ENCODE results near the gene MYO3A.

MYO3A gene

GRCh38 chr10:26243351-26243720 is 309.3 kb downstream of the MYO3A start:
- CTCF ChIA-PET, result no interaction called here
- TF ChIP-seq NFRKB (IDR thresholded peaks at IDR 0.05) (no peak), ARNT (IDR thresholded peaks at IDR 0.05) (no peak), FOXA1 (IDR thresholded peaks at IDR 0.05) (no peak), HDGF (IDR thresholded peaks at IDR 0.05; ENCODE audit: borderline replicate concordance) (no peak), CTBP1 (IDR thresholded peaks at IDR 0.05; ENCODE audit: borderline replicate concordance) (no peak), FOXK2 (IDR thresholded peaks at IDR 0.05) (no peak), FOXM1 (IDR thresholded peaks at IDR 0.05; ENCODE audit: borderline replicate concordance) (no peak), BHLHE40 (IDR thresholded peaks at IDR 0.05; ENCODE audit: borderline replicate concordance) (no peak), SUZ12 (IDR thresholded peaks at IDR 0.05) (no peak)
- POLR2A ChIA-PET, result no interaction called here
- DNase-seq (ENCODE audit: extremely low spot score), result no peak

DNA sequence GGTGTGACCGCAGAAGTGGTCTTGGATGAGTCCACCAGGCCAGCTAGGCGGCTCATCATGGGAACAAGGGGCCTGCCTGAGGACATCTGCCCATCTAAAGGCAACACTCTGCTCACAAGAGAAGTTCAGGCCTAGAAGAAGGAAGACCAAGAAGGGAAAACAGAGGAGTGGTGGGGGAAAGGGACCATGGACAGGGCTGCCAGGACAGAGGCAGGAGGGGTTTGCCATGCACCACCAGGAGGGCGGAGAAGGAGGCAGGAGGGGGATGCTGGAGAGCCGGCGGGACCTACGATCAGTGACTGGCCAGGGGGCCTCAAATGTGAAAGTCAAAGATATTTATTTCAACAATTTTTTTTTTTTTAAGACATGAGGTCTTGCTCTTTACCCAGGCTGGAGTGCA is 315.7 kb downstream of the MYO3A start:
- CTCF ChIA-PET, result no interaction called here
- TF ChIP-seq HDGF (IDR thresholded peaks at IDR 0.05; ENCODE audit: borderline replicate concordance) (no peak), SP1 (IDR thresholded peaks at IDR 0.05) (no peak), ZNF384 (IDR thresholded peaks at IDR 0.05) (no peak), FOXK2 (IDR thresholded peaks at IDR 0.05) (no peak), NFRKB (IDR thresholded peaks at IDR 0.05) (no peak), FOXA1 (IDR thresholded peaks at IDR 0.05) (no peak)
- no peak for DNase-seq (ENCODE audit: extremely low spot score)
- POLR2A ChIA-PET, result no interaction called here

GRCh38 chr10:26251925-26252324 is 317.9 kb downstream of the MYO3A start:
- CTCF ChIA-PET, result no interaction called here
- DNase-seq (ENCODE audit: extremely low spot score), result no peak
- POLR2A ChIA-PET, result no interaction called here
- TF ChIP-seq ELF4 (IDR thresholded peaks at IDR 0.05), result no peak
- no peak for TF ChIP-seq FOXA1 (IDR thresholded peaks at IDR 0.05)
- TF ChIP-seq NFRKB (IDR thresholded peaks at IDR 0.05), result no peak
- TF ChIP-seq FOXK2 (IDR thresholded peaks at IDR 0.05), result no peak
- TF ChIP-seq ARNT (IDR thresholded peaks at IDR 0.05), result no peak
- TF ChIP-seq SUZ12 (IDR thresholded peaks at IDR 0.05), result no peak
- TF ChIP-seq, protein P1, sequence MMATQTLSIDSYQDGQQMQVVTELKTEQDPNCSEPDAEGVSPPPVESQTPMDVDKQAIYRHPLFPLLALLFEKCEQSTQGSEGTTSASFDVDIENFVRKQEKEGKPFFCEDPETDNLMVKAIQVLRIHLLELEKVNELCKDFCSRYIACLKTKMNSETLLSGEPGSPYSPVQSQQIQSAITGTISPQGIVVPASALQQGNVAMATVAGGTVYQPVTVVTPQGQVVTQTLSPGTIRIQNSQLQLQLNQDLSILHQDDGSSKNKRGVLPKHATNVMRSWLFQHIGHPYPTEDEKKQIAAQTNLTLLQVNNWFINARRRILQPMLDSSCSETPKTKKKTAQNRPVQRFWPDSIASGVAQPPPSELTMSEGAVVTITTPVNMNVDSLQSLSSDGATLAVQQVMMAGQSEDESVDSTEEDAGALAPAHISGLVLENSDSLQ (IDR thresholded peaks at IDR 0.05), result no peak
- TF ChIP-seq BHLHE40 (IDR thresholded peaks at IDR 0.05; ENCODE audit: borderline replicate concordance), result no peak
- no peak for TF ChIP-seq L3MBTL2 (conservative IDR thresholded peaks at IDR 0.05)

- TF ChIP-seq LEF1 (IDR thresholded peaks at IDR 0.05; ENCODE audit: borderline replicate concordance) (no peak), CTBP1 (IDR thresholded peaks at IDR 0.05; ENCODE audit: borderline replicate concordance) (no peak), HDGF (IDR thresholded peaks at IDR 0.05; ENCODE audit: borderline replicate concordance) (no peak), NFRKB (IDR thresholded peaks at IDR 0.05) (no peak), TARDBP (IDR thresholded peaks at IDR 0.05) (no peak), ELF4 (IDR thresholded peaks at IDR 0.05) (no peak), SUZ12 (IDR thresholded peaks at IDR 0.05) (no peak), BHLHE40 (IDR thresholded peaks at IDR 0.05; ENCODE audit: borderline replicate concordance) (no peak)
- POLR2A ChIA-PET, result no interaction called here
- CTCF ChIA-PET, result no interaction called here
- no peak for DNase-seq (ENCODE audit: extremely low spot score)
Measured at GRCh38 chr10:26254616-26255015, 320.6 kb downstream of the MYO3A start.

GRCh38 chr10:26259341-26259740 is 325.3 kb downstream of the MYO3A start:
- no peak for TF ChIP-seq ARNT (IDR thresholded peaks at IDR 0.05)
- POLR2A ChIA-PET, result no interaction called here
- DNase-seq (ENCODE audit: extremely low spot score), result no peak
- CTCF ChIA-PET, result no interaction called here
